NCI-H748 (cell line): ENCODE measurements around the gene IL18BP.
A peak's percentile ranks its signal among the peaks of the same experiment; 100 is the strongest.

Experiments used
- DNase-seq: peaks from one replicate; lab custom pipeline; 2025; ENCODE audit not compliant: unreplicated experiment; lab: John Stamatoyannopoulos, UW

Gene IL18BP

DNA sequence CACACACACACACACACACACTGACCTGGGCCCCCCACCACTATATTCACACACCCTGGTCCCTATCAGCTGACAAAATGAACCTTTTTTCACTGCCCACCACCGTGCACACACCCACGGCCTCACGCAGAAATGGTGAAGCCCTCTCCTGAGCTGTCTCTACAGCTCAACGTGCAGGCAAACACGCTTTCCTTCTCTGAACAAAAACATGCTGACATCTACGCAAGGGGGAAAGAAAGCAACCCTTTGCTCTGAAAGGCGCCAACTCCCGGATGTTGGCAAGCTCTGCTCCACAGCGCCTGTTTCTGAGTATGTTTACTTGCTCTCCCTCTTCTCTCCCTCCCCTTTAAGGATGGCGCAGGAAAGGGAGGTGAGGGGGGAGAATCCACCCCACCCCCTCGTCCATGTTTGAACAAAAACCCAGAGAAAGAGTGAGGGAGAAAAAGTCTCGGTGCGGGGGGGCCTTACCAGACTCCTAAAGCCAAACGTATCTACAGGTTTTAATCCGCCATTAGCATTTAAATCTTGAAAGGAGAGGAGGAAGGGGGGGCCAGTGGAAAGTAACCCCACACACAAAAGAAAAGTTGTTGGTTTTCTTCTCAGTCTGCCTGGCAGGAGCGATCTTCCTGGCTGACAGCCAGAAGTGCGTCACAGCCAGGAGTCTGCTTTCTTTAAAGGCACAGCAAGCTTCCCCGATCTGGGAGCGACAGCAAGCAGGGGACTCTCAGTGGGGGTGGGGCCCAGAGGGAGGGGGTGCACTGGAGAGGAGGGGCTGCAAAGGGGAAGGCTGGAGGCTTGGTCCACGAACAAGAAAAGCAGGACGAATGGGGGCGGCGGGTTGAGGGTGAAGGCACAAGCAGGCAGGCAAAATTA, 42.0 kb downstream of the IL18BP start:
- DNase-seq: peak; percentile 94

DNA sequence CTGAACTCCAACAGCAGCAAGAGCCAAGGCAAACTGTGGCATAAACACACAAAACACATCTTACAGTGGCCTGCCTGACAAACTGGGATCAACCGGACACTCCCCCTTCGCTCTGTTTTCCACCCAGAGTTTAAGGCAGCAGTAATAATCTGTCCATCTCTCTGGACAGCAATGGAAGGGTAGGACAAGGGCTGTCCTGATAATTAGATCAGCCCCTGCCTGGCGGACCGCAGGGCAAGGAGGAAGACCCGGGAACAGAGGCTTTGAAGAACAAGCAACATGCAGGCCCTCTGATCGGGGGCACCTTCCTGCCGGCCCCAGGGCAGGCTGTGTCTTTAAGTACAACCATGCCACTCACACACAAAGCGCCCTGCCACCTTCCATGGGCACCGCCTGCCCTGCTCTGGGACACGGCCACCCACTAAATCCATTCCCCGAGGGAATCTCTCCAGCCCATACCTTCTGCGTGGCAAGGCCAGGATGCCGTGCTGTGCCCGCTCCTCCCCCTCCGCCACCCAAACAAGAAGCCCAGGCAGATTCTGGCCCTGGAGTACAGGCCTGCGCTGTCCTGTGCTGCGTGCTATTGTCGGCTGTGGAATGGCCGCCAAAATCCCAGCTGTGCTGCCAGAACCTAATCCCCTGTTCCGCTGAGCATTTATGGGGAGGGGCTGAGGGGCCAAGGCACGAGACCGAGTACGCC, 42.8 kb downstream of the IL18BP start:
- DNase-seq: peak; percentile 68

DNA sequence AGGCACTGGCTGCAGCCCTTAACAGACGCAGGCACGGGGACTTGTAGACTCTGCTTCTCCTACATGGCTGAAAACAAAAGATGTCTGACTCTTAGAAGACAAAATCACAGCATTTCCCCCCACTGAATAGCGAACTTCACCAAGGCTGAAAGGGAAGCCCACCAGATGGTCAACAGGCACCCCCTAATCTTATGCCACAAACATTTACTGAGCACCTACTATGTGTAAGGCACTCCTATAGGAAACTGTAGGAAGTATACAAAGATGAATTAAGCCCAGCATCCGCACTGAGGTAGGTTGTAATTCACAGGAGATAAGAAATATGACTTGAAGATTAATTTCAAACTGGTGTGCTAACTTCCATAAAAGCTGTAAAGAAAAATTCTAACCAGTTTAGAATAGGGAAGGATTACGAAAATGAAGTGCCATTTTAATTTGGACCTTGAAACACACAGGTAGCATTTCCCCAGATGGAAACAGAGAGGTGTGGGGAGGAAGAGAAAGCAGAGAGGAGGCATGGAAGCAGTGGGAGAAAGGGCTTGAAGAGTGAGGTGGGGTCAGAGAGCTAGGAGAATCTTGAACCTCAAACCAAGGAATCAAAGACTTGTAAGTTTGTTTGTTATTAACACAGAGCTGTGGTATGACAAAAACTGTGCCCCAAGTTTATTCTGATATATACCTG, 43.5 kb downstream of the IL18BP start:
- DNase-seq: no peak

DNA sequence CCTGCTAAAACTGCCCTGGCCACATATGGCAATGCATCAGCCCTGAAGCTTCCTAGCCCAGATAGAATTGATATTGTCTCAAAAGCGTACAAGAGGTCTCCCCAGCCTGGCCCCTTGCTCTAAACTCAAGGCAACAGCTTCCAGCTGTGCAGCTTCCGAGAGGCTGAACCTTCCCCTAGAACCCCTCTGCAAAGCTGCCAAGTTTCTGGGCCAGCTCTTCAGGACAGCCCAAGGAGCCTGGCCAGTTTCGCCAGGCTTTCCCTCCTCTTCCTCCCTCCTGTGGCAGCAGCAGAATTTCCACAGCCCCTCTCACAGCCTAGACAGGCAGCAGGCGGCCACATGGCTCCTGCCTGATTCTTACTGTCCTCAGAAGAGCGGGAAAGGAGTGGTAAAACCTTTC, 47.1 kb downstream of the IL18BP start:
- no peak for DNase-seq

DNA sequence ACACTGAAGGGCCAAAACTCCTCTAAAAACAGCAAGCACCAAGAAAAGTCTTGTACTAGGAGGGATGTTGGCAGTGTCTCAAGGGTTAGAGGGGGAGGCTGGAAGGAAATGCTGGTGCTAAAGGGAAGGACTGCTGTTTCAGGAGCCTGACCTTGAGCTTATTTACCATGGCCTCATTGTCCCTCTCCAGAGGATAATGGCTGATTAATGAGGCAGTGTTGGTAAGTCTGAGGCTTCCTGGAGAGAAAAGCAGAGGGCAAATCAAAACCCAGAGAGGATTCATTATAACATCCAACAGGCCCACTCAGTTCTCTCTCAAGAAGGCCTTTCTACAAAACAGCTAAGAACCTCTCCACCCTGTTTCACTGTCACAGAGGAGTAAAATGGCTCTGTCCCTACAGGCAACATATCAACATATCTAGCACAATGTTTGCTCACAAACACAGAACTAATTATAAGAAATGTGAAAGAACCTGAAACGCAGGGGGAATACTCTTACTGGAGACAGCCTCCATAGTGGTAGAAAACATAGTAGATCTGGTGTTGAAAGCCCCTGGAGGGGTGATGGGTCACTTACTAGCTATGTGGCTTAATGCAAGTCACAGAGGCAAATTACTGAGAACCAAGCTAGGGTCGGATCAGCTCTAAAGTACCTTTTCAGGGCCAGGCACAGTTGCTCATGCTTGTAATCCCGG, 50.2 kb downstream of the IL18BP start:
- no peak for DNase-seq
